ENCODE data around the gene MAP2K1. TPM values are rescaled to one million over a fixed set of nuclear protein-coding genes. Genes with fewer than 3 reads are reported as not detected.
"Not testable (repeated sequence)": the region's sequence is repeated elsewhere in the genome, so short reads cannot be mapped to it uniquely, and the experiment has no call there.

MAP2K1 gene
- total RNA-seq, 1 donor from 2014 or later: 42.0 TPM

DNA sequence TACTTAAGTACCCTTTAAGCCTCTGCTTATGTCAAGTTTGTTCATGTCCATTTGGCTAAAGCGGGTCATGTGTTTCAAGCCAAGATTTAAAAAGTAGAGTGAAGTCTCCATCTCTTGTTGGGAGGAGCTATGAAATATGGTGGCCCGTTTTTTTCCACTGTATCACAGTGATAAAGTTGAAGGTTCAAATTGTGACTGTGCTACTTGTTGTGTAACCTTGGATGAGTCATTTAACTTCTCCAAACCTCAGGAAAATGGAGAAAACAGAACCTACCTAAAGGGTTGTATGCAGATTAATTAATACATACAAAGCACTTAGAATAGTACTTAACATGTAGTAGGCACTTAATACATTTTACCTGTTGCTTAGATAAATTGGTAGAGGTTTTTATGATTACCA lies 67.4 kb downstream of the MAP2K1 start:
- CTCF ChIA-PET: no interaction called here
- no peak for DNase-seq
- TF ChIP-seq, protein P1, sequence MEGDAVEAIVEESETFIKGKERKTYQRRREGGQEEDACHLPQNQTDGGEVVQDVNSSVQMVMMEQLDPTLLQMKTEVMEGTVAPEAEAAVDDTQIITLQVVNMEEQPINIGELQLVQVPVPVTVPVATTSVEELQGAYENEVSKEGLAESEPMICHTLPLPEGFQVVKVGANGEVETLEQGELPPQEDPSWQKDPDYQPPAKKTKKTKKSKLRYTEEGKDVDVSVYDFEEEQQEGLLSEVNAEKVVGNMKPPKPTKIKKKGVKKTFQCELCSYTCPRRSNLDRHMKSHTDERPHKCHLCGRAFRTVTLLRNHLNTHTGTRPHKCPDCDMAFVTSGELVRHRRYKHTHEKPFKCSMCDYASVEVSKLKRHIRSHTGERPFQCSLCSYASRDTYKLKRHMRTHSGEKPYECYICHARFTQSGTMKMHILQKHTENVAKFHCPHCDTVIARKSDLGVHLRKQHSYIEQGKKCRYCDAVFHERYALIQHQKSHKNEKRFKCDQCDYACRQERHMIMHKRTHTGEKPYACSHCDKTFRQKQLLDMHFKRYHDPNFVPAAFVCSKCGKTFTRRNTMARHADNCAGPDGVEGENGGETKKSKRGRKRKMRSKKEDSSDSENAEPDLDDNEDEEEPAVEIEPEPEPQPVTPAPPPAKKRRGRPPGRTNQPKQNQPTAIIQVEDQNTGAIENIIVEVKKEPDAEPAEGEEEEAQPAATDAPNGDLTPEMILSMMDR (IDR thresholded peaks at IDR 0.05): no peak
- H3K36me3 Mint-ChIP-seq (ENCODE audit: low read depth): peaks cover 23% of the 10 kb centered on the region
- no peak overlapping the region for H3K4me3 Mint-ChIP-seq
- no peak for ATAC-seq (ENCODE audit: low read depth)
- POLR2A ChIA-PET: no interaction called here
- H3K4me1 Mint-ChIP-seq: peaks cover 8% of the 10 kb centered on the region
- H3K27ac Mint-ChIP-seq: no peak overlapping the region
- no peaks in the 10 kb centered on the region for H3K9me3 Mint-ChIP-seq
- intact Hi-C loops (cut with micrococcal nuclease): no loop called here
- H3K27me3 Mint-ChIP-seq: no peaks in the 10 kb centered on the region

DNA sequence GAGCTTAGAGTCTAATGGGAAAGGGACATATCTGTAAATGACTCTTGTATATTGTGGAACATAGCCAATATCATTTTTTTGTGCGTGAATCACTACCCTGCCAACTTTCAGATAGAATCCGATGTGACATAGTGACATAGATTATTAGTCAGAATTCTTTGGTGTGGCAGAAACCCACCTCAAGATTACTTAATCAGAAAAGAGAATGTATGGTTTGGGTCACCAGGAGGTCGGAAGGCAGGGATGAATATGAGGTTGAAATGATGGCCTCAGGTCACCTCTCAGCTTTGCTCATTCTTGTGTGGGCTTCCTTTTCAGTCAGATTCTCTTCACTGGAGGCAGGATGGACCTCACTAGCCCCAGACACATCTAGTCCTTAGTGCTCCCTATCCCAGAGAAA lies 69.5 kb downstream of the MAP2K1 start:
- intact Hi-C loops (cut with micrococcal nuclease): no loop called here
- peaks cover 10% of the 10 kb centered on the region for H3K4me1 Mint-ChIP-seq
- ATAC-seq (ENCODE audit: low read depth) (no peak), DNase-seq (no peak)
- TF ChIP-seq, protein P1 (IDR thresholded peaks at IDR 0.05): no peak
- H3K27ac Mint-ChIP-seq: no peak overlapping the region
- ChIA-PET POLR2A (no interaction called here), CTCF (no interaction called here)
- H3K4me3 Mint-ChIP-seq: no peak overlapping the region
- H3K36me3 Mint-ChIP-seq (ENCODE audit: low read depth): peaks cover 22% of the 10 kb centered on the region
- no peaks in the 10 kb centered on the region for H3K27me3 Mint-ChIP-seq
- no peaks in the 10 kb centered on the region for H3K9me3 Mint-ChIP-seq

DNA sequence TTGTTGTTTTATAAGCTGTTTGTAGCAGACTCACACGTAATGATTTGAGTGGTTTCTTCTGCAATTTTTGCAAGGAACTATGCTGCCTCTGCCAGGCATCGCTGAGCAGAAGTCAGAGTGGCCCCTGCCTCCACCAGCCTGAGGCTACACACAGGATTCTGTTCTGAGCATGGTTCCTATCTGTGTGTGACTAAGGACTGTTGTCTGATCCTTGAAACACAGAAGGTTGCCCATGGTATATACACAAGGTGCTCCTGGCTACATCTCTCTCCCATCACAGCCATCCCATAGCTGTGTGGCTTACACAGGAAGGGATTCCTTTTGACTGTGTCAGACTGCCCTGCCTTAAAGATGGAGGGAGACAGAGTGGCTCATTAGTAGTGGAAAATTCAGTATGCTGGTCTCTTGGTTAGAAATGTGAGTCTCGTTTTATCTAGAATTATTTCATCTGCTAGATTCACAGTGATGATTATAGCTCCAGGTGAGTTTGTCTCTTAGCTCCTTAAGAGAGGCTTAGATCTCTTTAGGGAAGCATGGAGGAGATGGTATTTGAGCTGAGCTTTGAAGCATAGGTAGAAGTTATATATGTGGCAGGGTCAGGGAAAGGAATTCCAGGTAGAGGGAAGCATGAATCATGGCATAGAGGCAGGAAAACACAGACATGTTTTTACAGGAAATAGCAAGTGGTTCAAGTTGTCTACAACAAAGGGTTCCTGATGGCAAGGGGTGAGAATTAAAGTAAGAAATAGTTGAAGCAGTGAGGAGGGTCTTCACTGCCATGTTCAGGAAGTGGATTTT lies 73.3 kb downstream of the MAP2K1 start:
- POLR2A ChIA-PET: interaction anchor here (0.7 kb wide), 1 partner anchor 645 kb away, joined by 3 read pairs; no protein-coding TSS in a partner anchor
- intact Hi-C loops (cut with micrococcal nuclease): no loop called here
- H3K4me1 Mint-ChIP-seq: peaks cover 10% of the 10 kb centered on the region

DNA sequence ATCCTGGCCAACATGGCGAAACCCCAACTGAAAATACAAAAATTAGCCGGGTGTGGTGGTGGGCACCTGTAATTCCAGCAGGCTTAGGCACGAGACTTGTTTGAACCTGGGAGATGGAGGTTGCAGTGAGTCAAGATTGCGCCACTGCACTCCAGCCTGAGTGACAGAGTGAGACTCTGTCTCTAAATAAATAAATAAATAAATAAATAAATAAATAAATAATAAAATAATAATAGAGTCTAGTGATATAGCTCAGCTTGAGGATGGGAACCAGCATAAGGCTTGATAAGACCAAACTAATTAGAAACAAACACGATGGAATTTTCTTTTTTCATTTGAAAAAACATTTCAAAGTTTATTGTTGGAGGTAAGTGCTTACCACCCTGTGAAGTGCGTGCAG lies 74.6 kb downstream of the MAP2K1 start:
- intact Hi-C loops (cut with micrococcal nuclease); DNase-seq; CTCF ChIA-PET; H3K27me3 Mint-ChIP-seq; ATAC-seq (ENCODE audit: low read depth); H3K27ac Mint-ChIP-seq; H3K9me3 Mint-ChIP-seq; H3K4me3 Mint-ChIP-seq; POLR2A ChIA-PET: not testable (repeated sequence)
- peaks cover 15% of the 10 kb centered on the region for H3K4me1 Mint-ChIP-seq
- peaks cover 23% of the 10 kb centered on the region for H3K36me3 Mint-ChIP-seq (ENCODE audit: low read depth)

More for the DNA sequence above, 73.3 kb downstream of the MAP2K1 start:
- no peak overlapping the region for H3K27ac Mint-ChIP-seq
- H3K9me3 Mint-ChIP-seq: no peaks in the 10 kb centered on the region
- H3K27me3 Mint-ChIP-seq: no peaks in the 10 kb centered on the region
- no peak for DNase-seq
- TF ChIP-seq, protein P1 (IDR thresholded peaks at IDR 0.05): no peak
- CTCF ChIA-PET: no interaction called here
- no peak overlapping the region for H3K4me3 Mint-ChIP-seq
- no peak for ATAC-seq (ENCODE audit: low read depth)
- peaks cover 23% of the 10 kb centered on the region for H3K36me3 Mint-ChIP-seq (ENCODE audit: low read depth)

DNA sequence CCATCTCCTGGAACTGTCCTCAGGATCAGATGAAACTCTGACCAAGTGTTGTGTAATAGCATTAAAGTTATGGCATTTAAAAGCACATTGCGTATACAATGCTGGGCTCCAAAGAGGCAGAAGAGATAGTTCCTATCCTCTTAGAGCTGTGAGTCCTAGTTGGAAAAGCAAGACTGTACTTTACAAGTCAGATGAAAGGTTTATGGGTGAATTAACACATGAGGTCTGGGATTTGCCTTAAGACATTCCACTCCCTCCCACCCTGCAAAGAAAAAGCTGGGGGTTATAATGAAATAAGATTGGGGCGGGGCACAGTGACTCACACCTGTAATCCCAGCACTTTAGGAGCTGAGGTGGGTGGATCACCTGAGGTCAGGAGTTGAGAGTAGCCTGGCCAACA lies 75.2 kb downstream of the MAP2K1 start:
- peaks cover 14% of the 10 kb centered on the region for H3K4me1 Mint-ChIP-seq
- ATAC-seq (ENCODE audit: low read depth) (no peak), DNase-seq (no peak)
- H3K27me3 Mint-ChIP-seq: no peaks in the 10 kb centered on the region
- H3K36me3 Mint-ChIP-seq (ENCODE audit: low read depth): peaks cover 27% of the 10 kb centered on the region
- H3K27ac Mint-ChIP-seq: no peak overlapping the region
- CTCF ChIA-PET: interaction anchor here (0.6 kb wide), 1 partner anchor 66 kb away, joined by 3 read pairs; no protein-coding TSS in a partner anchor
- TF ChIP-seq, protein P1 (IDR thresholded peaks at IDR 0.05): no peak
- no peaks in the 10 kb centered on the region for H3K9me3 Mint-ChIP-seq
- intact Hi-C loops (cut with micrococcal nuclease): no loop called here
- POLR2A ChIA-PET: interaction anchor here (0.6 kb wide), 1 partner anchor 1802 kb away, joined by 5 read pairs; no protein-coding TSS in a partner anchor
- no peak overlapping the region for H3K4me3 Mint-ChIP-seq

All from activated B cell treated with CpG ODN at 0.5 μM for 24 hours (primary cell).